ENCODE measurements around the gene SRPX2. TPM values are rescaled to one million over a fixed set of nuclear protein-coding genes. Genes with fewer than 3 reads are reported as not detected.

Gene SRPX2
- total RNA-seq, 2 experiments from 2014 or later = not detected

- Histone ChIP-seq H3K4me3 (ENCODE audit: low read depth, low read length, poor library complexity, severe bottlenecking) (no peak overlapping the region), H3K4me2 (ENCODE audit: low read length) (no peak overlapping the region), H3K9me3 (ENCODE audit: low read length) (no peaks in the 10 kb centered on the region), H2AFZ (ENCODE audit: low read length) (no peak overlapping the region), H3K79me2 (ENCODE audit: insufficient read depth, low read depth, low read length) (no peaks in the 10 kb centered on the region), H3K4me1 (ENCODE audit: insufficient read depth, low read length, poor library complexity, severe bottlenecking) (no peaks in the 10 kb centered on the region), H3K27ac (ENCODE audit: low read depth, low read length, poor library complexity, severe bottlenecking) (no peak overlapping the region), H3K9me2 (ENCODE audit: insufficient read depth, low read length) (no peaks in the 10 kb centered on the region), H4K20me1 (ENCODE audit: insufficient read depth, low read length) (no peaks in the 10 kb centered on the region), H3K36me3 (ENCODE audit: insufficient read depth, low read length) (no peaks in the 10 kb centered on the region)
- POLR2A ChIA-PET = interaction anchor here (0.8 kb wide), 1 partner anchor 16 kb away, joined by 4 read pairs; no protein-coding TSS in a partner anchor
- intact Hi-C loops (cut with micrococcal nuclease; ENCODE audit: unreplicated experiment) = no loop called here
- no peak for DNase-seq (ENCODE audit: low spot score)
- no TSS peak for BruUV-seq (replicated peaks)
- CTCF ChIA-PET (ENCODE audit: unreplicated experiment) = no interaction called here
- TF ChIP-seq CTCF (conservative IDR thresholded peaks at IDR 0.05; ENCODE audit: low read length) (no peak), EZH2phosphoT487 (IDR thresholded peaks at IDR 0.05; ENCODE audit: borderline replicate concordance, low read depth, low read length) (no peak)
Measured at GRCh38 chrX:100700809-100701208, 56.8 kb downstream of the SRPX2 start.

GRCh38 chrX:100704581-100705203 lies 60.7 kb downstream of the SRPX2 start:
- Histone ChIP-seq H3K79me2 (ENCODE audit: insufficient read depth, low read depth, low read length) (no peaks in the 10 kb centered on the region), H3K9me2 (ENCODE audit: insufficient read depth, low read length) (no peaks in the 10 kb centered on the region), H4K20me1 (ENCODE audit: insufficient read depth, low read length) (no peaks in the 10 kb centered on the region), H3K36me3 (ENCODE audit: insufficient read depth, low read length) (no peaks in the 10 kb centered on the region), H2AFZ (ENCODE audit: low read length) (no peak overlapping the region), H3K4me3 (ENCODE audit: low read depth, low read length, poor library complexity, severe bottlenecking) (no peak overlapping the region), H3K4me1 (ENCODE audit: insufficient read depth, low read length, poor library complexity, severe bottlenecking) (no peaks in the 10 kb centered on the region), H3K4me2 (ENCODE audit: low read length) (no peak overlapping the region), H3K27ac (ENCODE audit: low read depth, low read length, poor library complexity, severe bottlenecking) (no peak overlapping the region), H3K9me3 (ENCODE audit: low read length) (no peaks in the 10 kb centered on the region)
- no peak for DNase-seq (ENCODE audit: low spot score)
- CTCF ChIA-PET (ENCODE audit: unreplicated experiment) = no interaction called here
- no peak for TF ChIP-seq CTCF (conservative IDR thresholded peaks at IDR 0.05; ENCODE audit: low read length)
- TF ChIP-seq EZH2phosphoT487 (IDR thresholded peaks at IDR 0.05; ENCODE audit: borderline replicate concordance, low read depth, low read length) = no peak
- POLR2A ChIA-PET = no interaction called here
- no TSS peak for BruUV-seq (replicated peaks)
- intact Hi-C loops (cut with micrococcal nuclease; ENCODE audit: unreplicated experiment) = no loop called here

- Histone ChIP-seq H3K79me2 (ENCODE audit: insufficient read depth, low read depth, low read length) (no peaks in the 10 kb centered on the region), H3K9me3 (ENCODE audit: low read length) (no peaks in the 10 kb centered on the region), H3K9me2 (ENCODE audit: insufficient read depth, low read length) (no peaks in the 10 kb centered on the region), H3K36me3 (ENCODE audit: insufficient read depth, low read length) (no peaks in the 10 kb centered on the region), H3K4me2 (ENCODE audit: low read length) (no peak overlapping the region), H4K20me1 (ENCODE audit: insufficient read depth, low read length) (no peaks in the 10 kb centered on the region), H3K4me1 (ENCODE audit: insufficient read depth, low read length, poor library complexity, severe bottlenecking) (no peaks in the 10 kb centered on the region), H2AFZ (ENCODE audit: low read length) (no peak overlapping the region), H3K4me3 (ENCODE audit: low read depth, low read length, poor library complexity, severe bottlenecking) (no peak overlapping the region), H3K27ac (ENCODE audit: low read depth, low read length, poor library complexity, severe bottlenecking) (no peak overlapping the region)
- TF ChIP-seq EZH2phosphoT487 (IDR thresholded peaks at IDR 0.05; ENCODE audit: borderline replicate concordance, low read depth, low read length) = no peak
- TF ChIP-seq CTCF (conservative IDR thresholded peaks at IDR 0.05; ENCODE audit: low read length) = no peak
- intact Hi-C loops (cut with micrococcal nuclease; ENCODE audit: unreplicated experiment) = no loop called here
- ChIA-PET CTCF (ENCODE audit: unreplicated experiment) (no interaction called here), POLR2A (no interaction called here)
- no TSS peak for BruUV-seq (replicated peaks)
- DNase-seq (ENCODE audit: low spot score) = no peak
Measured at GRCh38 chrX:100710816-100711215, 66.8 kb downstream of the SRPX2 start.
